Measurements from ENCODE around the gene STEAP1B. TPM values are rescaled to one million over a fixed set of nuclear protein-coding genes. Genes with fewer than 3 reads are reported as not detected.

Gene STEAP1B
- total RNA-seq, 1 experiment from 2014 or later, result 0.27 TPM

- H3K79me2 ChIP-seq (ENCODE audit: insufficient read depth, low read length), result no peaks in the 10 kb centered on the region
- H3K9me2 ChIP-seq (ENCODE audit: insufficient read depth), result no peaks in the 10 kb centered on the region
- peak overlapping the region; percentile 18 for H2AFZ ChIP-seq (ENCODE audit: low read depth, low read length, poor library complexity, severe bottlenecking)
- no peaks in the 10 kb centered on the region for H3K36me3 ChIP-seq (ENCODE audit: control insufficient read depth in 1 of 2, insufficient read depth in 2 of 2, low read length in 2 of 2)
- ChIA-PET POLR2A (no interaction called here), RAD21 (ENCODE audit: low non-redundant PET in 1 of 2, low total read pairs in 2 of 2, uncharacterized antibody in 2 of 2, unreplicated experiment in 2 of 2) (no interaction called here), CTCF (no interaction called here)
- no peak overlapping the region for H3K9ac ChIP-seq (ENCODE audit: low read length)
- H3K9me3 ChIP-seq (ENCODE audit: control insufficient read depth in 1 of 2, insufficient read depth in 1 of 2, low read depth in 1 of 2, low read length in 2 of 2), result no peaks in the 10 kb centered on the region
- BruUV-seq (replicated peaks), result no TSS peak
- no peaks in the 10 kb centered on the region for H4K20me1 ChIP-seq (ENCODE audit: insufficient read depth)
- intact Hi-C loops (cut with micrococcal nuclease), result no loop called here
- no peaks in the 10 kb centered on the region for H3K4me1 ChIP-seq (ENCODE audit: control insufficient read depth in 1 of 2, insufficient read depth in 2 of 2, low read length in 2 of 2)
- H3K27ac ChIP-seq (ENCODE audit: low read depth, low read length), result no peak overlapping the region
- DNase-seq (ENCODE audit: low read depth, low spot score), result no peak
- no peak overlapping the region for H3K4me3 ChIP-seq (replicated peaks in 1 of 2; ENCODE audit: low read depth in 1 of 2, low read length in 2 of 2)
- H3K4me2 ChIP-seq (ENCODE audit: low read length), result no peak overlapping the region
- no peak for ATAC-seq
- no peak for TF ChIP-seq CEBPB (IDR thresholded peaks at IDR 0.05; ENCODE audit: low read depth)
- TF ChIP-seq ELF1 (IDR thresholded peaks at IDR 0.05; ENCODE audit: borderline replicate concordance, low read depth), result no peak
- TF ChIP-seq EZH2 (IDR thresholded peaks at IDR 0.05), result no peak
- no peak for TF ChIP-seq ATF3 (IDR thresholded peaks at IDR 0.05)
- no peak for TF ChIP-seq SP1 (IDR thresholded peaks at IDR 0.05; ENCODE audit: low read depth)
- TF ChIP-seq RAD21 (IDR thresholded peaks at IDR 0.05; ENCODE audit: low read depth), result no peak
- no peak for TF ChIP-seq POLR2AphosphoS5 (IDR thresholded peaks at IDR 0.05; ENCODE audit: low read depth, low read length)
- no peak for TF ChIP-seq SRF (IDR thresholded peaks at IDR 0.05; ENCODE audit: low read depth)
- no peak for TF ChIP-seq CBX3 (IDR thresholded peaks at IDR 0.05; ENCODE audit: low read depth)
- TF ChIP-seq SIN3A (IDR thresholded peaks at IDR 0.05; ENCODE audit: low read depth), result no peak
- no peak for TF ChIP-seq EGR1 (IDR thresholded peaks at IDR 0.05; ENCODE audit: low read depth)
- TF ChIP-seq EZH2phosphoT487 (IDR thresholded peaks at IDR 0.05; ENCODE audit: borderline replicate concordance), result no peak
- TF ChIP-seq JUND (IDR thresholded peaks at IDR 0.05), result no peak
- TF ChIP-seq TCF7L2 (IDR thresholded peaks at IDR 0.05; ENCODE audit: borderline replicate concordance, extremely low read depth, insufficient read depth, insufficient read length), result no peak
- TF ChIP-seq, protein P1, sequence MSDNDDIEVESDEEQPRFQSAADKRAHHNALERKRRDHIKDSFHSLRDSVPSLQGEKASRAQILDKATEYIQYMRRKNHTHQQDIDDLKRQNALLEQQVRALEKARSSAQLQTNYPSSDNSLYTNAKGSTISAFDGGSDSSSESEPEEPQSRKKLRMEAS (IDR thresholded peaks at IDR 0.05), result no peak
- TF ChIP-seq FOSL1 (IDR thresholded peaks at IDR 0.05; ENCODE audit: low read depth), result no peak
- TF ChIP-seq YY1 (IDR thresholded peaks at IDR 0.05; ENCODE audit: extremely low read depth, insufficient replicate concordance, low read depth, low read length), result no peak
- TF ChIP-seq POLR2A (IDR thresholded peaks at IDR 0.05; ENCODE audit: borderline replicate concordance, extremely low read depth, insufficient read depth, insufficient read length), result no peak
- no peak for TF ChIP-seq ZFX (IDR thresholded peaks at IDR 0.05)
- H3K27me3 ChIP-seq (ENCODE audit: insufficient read depth, low read length), result no peaks in the 10 kb centered on the region
Measured at GRCh38 chr7:22425361-22425760, 74.6 kb downstream of the STEAP1B start.

Measured in HCT116 (cell line).